Measurements from ENCODE around the gene KCTD13.
"Not testable (repeated sequence)": the region's sequence is repeated elsewhere in the genome, so short reads cannot be mapped to it uniquely, and the experiment has no call there.

Gene KCTD13

GRCh38 chr16:29947897-29948296, 21.9 kb upstream of the KCTD13 start:
- DNase-seq (ENCODE audit: low read depth in 2 of 3, low spot score in 1 of 3) = no peak

GRCh38 chr16:29943846-29944799, 18.1 kb upstream of the KCTD13 start:
- DNase-seq (ENCODE audit: low read depth in 2 of 3, low spot score in 1 of 3) = no peak

- DNase-seq (ENCODE audit: low read depth in 2 of 3, low spot score in 1 of 3) = no peak
These were observed 14.6 kb upstream of the KCTD13 start for GRCh38 chr16:29940656-29941055.

GRCh38 chr16:29931750-29932149, 5.7 kb upstream of the KCTD13 start:
- not testable (repeated sequence) for DNase-seq (ENCODE audit: low read depth in 2 of 3, low spot score in 1 of 3)

GRCh38 chr16:29927070-29927905, 1.3 kb upstream of the KCTD13 start:
- DNase-seq (ENCODE audit: low read depth in 2 of 3, low spot score in 1 of 3) = no peak

GRCh38 chr16:29926711-29927052, 656 bp upstream of the KCTD13 start:
- no peak for DNase-seq (ENCODE audit: low read depth in 2 of 3, low spot score in 1 of 3)

- DNase-seq (ENCODE audit: low read depth in 2 of 3, low spot score in 1 of 3) = no peak
These were observed 795 bp downstream of the KCTD13 start for GRCh38 chr16:29925105-29925756.

GRCh38 chr16:29922986-29923501, 3.0 kb downstream of the KCTD13 start:
- no peak for DNase-seq (ENCODE audit: low read depth in 2 of 3, low spot score in 1 of 3)

- DNase-seq (ENCODE audit: low read depth in 2 of 3, low spot score in 1 of 3) = no peak
These were observed 3.7 kb downstream of the KCTD13 start for GRCh38 chr16:29922326-29922725.

- DNase-seq (ENCODE audit: low read depth in 2 of 3, low spot score in 1 of 3) = no peak
These were observed 5.0 kb downstream of the KCTD13 start for GRCh38 chr16:29921034-29921385.

GRCh38 chr16:29920288-29921033, 5.6 kb downstream of the KCTD13 start:
- no peak for DNase-seq (ENCODE audit: low read depth in 2 of 3, low spot score in 1 of 3)

- no peak for DNase-seq (ENCODE audit: low read depth in 2 of 3, low spot score in 1 of 3)
These were observed 9.0 kb downstream of the KCTD13 start for GRCh38 chr16:29916979-29917378.

- DNase-seq (ENCODE audit: low read depth in 2 of 3, low spot score in 1 of 3) = no peak
These were observed 10.3 kb downstream of the KCTD13 start for GRCh38 chr16:29915590-29916247.

GRCh38 chr16:29913514-29913913, 12.5 kb downstream of the KCTD13 start:
- DNase-seq (ENCODE audit: low read depth in 2 of 3, low spot score in 1 of 3) = no peak

- no peak for DNase-seq (ENCODE audit: low read depth in 2 of 3, low spot score in 1 of 3)
These were observed 13.9 kb downstream of the KCTD13 start for GRCh38 chr16:29912087-29912486.

- no peak for DNase-seq (ENCODE audit: low read depth in 2 of 3, low spot score in 1 of 3)
These were observed 14.4 kb downstream of the KCTD13 start for GRCh38 chr16:29911676-29912010.

- DNase-seq (ENCODE audit: low read depth in 2 of 3, low spot score in 1 of 3) = no peak
These were observed 15.0 kb downstream of the KCTD13 start for GRCh38 chr16:29910819-29911675.

GRCh38 chr16:29909851-29910250, 16.2 kb downstream of the KCTD13 start:
- not testable (repeated sequence) for DNase-seq (ENCODE audit: low read depth in 2 of 3, low spot score in 1 of 3)

- DNase-seq (ENCODE audit: low read depth in 2 of 3, low spot score in 1 of 3) = no peak
These were observed 16.6 kb downstream of the KCTD13 start for GRCh38 chr16:29909391-29909790.
